Liver (tissue), 9 donors: ENCODE measurements around the gene CPT1B. TPM values are rescaled to one million over a fixed set of nuclear protein-coding genes. Genes with fewer than 3 reads are reported as not detected.
"Not testable (repeated sequence)": the region's sequence is repeated elsewhere in the genome, so short reads cannot be mapped to it uniquely, and the experiment has no call there.

Source experiments
- DNase-seq: peaks from one replicate; pipeline ENCODE4 v3.0.0-alpha.2; 2017; ENCODE audit warnings: low spot score
- H3K27ac ChIP-seq, 2 donors: one replicate each; pipeline ENCODE4 v1.7.0; 2013; ENCODE audit warnings: inconsistent platforms in 2 of 2, low read length in 2 of 2, control low read depth in 1 of 2, low read depth in 1 of 2, mild to moderate bottlenecking in 1 of 2
- H3K27me3 ChIP-seq, 4 donors: one replicate each; pipeline versions ENCODE4 v1.6.1 to v1.7.0; 2013; ENCODE audit warnings: low read length in 3 of 4, inconsistent platforms in 1 of 4, mild to moderate bottlenecking in 1 of 4, moderate library complexity in 1 of 4; ENCODE audit not compliant: control insufficient read depth in 4 of 4, insufficient read depth in 4 of 4
- H3K36me3 ChIP-seq, 4 donors: one replicate each; pipeline versions ENCODE4 v1.6.1 to v1.7.0; 2013; ENCODE audit warnings: low read length in 3 of 4, mild to moderate bottlenecking in 3 of 4, low read depth in 1 of 4, moderate library complexity in 1 of 4; ENCODE audit not compliant: control insufficient read depth in 4 of 4, insufficient read depth in 3 of 4
- H3K4me1 ChIP-seq, 4 donors: one replicate each; pipeline versions ENCODE4 v1.6.1 to v1.7.0; 2013; ENCODE audit warnings: low read length in 3 of 4, mild to moderate bottlenecking in 3 of 4, moderate library complexity in 1 of 4; ENCODE audit not compliant: control insufficient read depth in 4 of 4, insufficient read depth in 4 of 4
- H3K4me3 ChIP-seq, 3 donors: one replicate each; pipeline versions ENCODE4 v1.6.1 to v1.7.0; 2013; ENCODE audit warnings: low read length in 3 of 3, control low read depth in 1 of 3, low read depth in 1 of 3, mild to moderate bottlenecking in 1 of 3
- H3K9ac ChIP-seq, 2 donors: one replicate each; pipeline ENCODE4 v1.7.0; 2013; ENCODE audit warnings: low read length in 2 of 2, mild to moderate bottlenecking in 2 of 2, moderate library complexity in 2 of 2, control low read depth in 1 of 2, low read depth in 1 of 2
- H3K9me3 ChIP-seq, 4 donors: one replicate each; pipeline versions ENCODE4 v1.6.1 to v1.7.0; 2013; ENCODE audit warnings: low read length in 3 of 4; ENCODE audit not compliant: control insufficient read depth in 4 of 4
- FOXA2 ChIP-seq: IDR thresholded peaks from 2 replicates; pipeline ENCODE4 v1.6.1; 2016; ENCODE audit warnings: antibody characterized with exemption
- GABPA ChIP-seq, 2 donors: IDR thresholded peaks in 1 of 2; conservative IDR thresholded peaks in 1 of 2; 2 replicates each; pipeline ENCODE4 v1.6.1; 2016; ENCODE audit warnings: antibody characterized with exemption in 2 of 2, mild to moderate bottlenecking in 1 of 2, moderate library complexity in 1 of 2
- HNF4A ChIP-seq, 2 donors: conservative IDR thresholded peaks; 2 replicates each; pipeline ENCODE4 v1.6.1; 2016; ENCODE audit warnings: antibody characterized with exemption in 2 of 2, mild to moderate bottlenecking in 2 of 2
- HNF4G ChIP-seq: IDR thresholded peaks from 2 replicates; pipeline ENCODE4 v1.6.1; 2016; ENCODE audit warnings: antibody characterized with exemption
- RXRA ChIP-seq, 2 donors: IDR thresholded peaks; 2 replicates each; pipeline ENCODE4 v1.6.1; 2017 to 2018; ENCODE audit warnings: antibody characterized with exemption in 2 of 2, mild to moderate bottlenecking in 1 of 2
- SP1 ChIP-seq: IDR thresholded peaks from 2 replicates; pipeline ENCODE4 v1.6.1; 2018; ENCODE audit warnings: antibody characterized with exemption, mild to moderate bottlenecking
- WGBS: extraction: QIAGEN DNeasy Blood & Tissue Kit; methylation state at CpG from one replicate; pipeline ENCODE4 v1.1.7; 2013; 5-methylcytosine and 5-hydroxymethylcytosine counted together
- polyA plus RNA-seq, 2 donors: library from polyadenylated mRNA; stranded (reverse) in 1 of 2; unstranded in 1 of 2; fragments of 200-250 nt in 1 of 2; fragments of >200 nt in 1 of 2; fragmentation: Nextera tagmentation in 1 of 2; extraction: Ambion mirVana in 1 of 2; gene quantifications; one replicate each; pipeline versions ENCODE4 v1.2.1 to v1.2.3, GENCODE V29; 2013 to 2015
- total RNA-seq, 2 donors: library from RNA; depleted of rRNA; stranded (reverse); fragments of >200 nt; gene quantifications; one replicate each; pipeline ENCODE4 v1.2.3, GENCODE V29; 2014
- TF ChIP-seq, protein P1 (sequence below): IDR thresholded peaks from 2 replicates; pipeline ENCODE4 v1.6.1; 2016; ENCODE audit warnings: antibody characterized with exemption
- TF ChIP-seq, protein P2 (sequence below): fragments of 150-350 bp; IDR thresholded peaks from 2 replicates; pipeline ENCODE4 v1.5.1; 2017; ENCODE audit warnings: improper control_type of control experiment, low read depth, low read length; ENCODE audit not compliant: missing input control
- TF ChIP-seq, protein P3 (sequence below): IDR thresholded peaks from 2 replicates; pipeline ENCODE4 v1.6.1; 2016; ENCODE audit warnings: antibody characterized with exemption, mild to moderate bottlenecking
- donor health status: healthy.
- donor health status: healthy.
- donor health status: healthy.
- donor health status: healthy.
- donor health status: healthy.

Gene CPT1B
- total and polyA plus RNA-seq, 4 donors: 3.0 to 13.6 (median 4.9) TPM

DNA sequence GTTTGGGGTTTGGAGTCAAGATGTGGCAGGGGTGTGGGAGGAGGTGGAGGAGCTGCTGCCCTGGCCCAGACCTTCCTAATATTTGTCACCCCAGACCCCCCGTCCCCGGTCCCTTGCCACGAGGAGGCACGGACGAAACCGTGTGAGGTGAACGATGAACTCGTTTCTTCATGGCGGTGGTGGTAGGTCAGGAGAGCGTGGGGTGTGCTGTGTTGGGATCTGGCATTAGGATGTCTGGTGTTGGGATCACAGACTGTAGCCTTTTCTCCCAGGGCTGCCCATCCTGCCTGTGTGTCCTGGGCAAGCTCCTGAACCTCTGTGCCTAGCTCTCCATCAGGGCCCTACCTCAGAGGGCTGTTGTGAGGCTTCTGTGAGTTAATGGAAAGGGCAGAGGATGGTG is 30.8 kb upstream of the CPT1B start:
- TF ChIP-seq SP1: no peak
- no peak for TF ChIP-seq GABPA (IDR thresholded peaks at IDR 0.05 in 1 of 2, conservative IDR thresholded peaks at IDR 0.05 in 1 of 2)
- TF ChIP-seq HNF4A (conservative IDR thresholded peaks at IDR 0.05): no peak
- TF ChIP-seq, protein P1, sequence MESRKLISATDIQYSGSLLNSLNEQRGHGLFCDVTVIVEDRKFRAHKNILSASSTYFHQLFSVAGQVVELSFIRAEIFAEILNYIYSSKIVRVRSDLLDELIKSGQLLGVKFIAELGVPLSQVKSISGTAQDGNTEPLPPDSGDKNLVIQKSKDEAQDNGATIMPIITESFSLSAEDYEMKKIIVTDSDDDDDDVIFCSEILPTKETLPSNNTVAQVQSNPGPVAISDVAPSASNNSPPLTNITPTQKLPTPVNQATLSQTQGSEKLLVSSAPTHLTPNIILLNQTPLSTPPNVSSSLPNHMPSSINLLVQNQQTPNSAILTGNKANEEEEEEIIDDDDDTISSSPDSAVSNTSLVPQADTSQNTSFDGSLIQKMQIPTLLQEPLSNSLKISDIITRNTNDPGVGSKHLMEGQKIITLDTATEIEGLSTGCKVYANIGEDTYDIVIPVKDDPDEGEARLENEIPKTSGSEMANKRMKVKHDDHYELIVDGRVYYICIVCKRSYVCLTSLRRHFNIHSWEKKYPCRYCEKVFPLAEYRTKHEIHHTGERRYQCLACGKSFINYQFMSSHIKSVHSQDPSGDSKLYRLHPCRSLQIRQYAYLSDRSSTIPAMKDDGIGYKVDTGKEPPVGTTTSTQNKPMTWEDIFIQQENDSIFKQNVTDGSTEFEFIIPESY: no peak
- no peak for TF ChIP-seq RXRA (IDR thresholded peaks at IDR 0.05)
- TF ChIP-seq HNF4G: no peak
- TF ChIP-seq, protein P2, sequence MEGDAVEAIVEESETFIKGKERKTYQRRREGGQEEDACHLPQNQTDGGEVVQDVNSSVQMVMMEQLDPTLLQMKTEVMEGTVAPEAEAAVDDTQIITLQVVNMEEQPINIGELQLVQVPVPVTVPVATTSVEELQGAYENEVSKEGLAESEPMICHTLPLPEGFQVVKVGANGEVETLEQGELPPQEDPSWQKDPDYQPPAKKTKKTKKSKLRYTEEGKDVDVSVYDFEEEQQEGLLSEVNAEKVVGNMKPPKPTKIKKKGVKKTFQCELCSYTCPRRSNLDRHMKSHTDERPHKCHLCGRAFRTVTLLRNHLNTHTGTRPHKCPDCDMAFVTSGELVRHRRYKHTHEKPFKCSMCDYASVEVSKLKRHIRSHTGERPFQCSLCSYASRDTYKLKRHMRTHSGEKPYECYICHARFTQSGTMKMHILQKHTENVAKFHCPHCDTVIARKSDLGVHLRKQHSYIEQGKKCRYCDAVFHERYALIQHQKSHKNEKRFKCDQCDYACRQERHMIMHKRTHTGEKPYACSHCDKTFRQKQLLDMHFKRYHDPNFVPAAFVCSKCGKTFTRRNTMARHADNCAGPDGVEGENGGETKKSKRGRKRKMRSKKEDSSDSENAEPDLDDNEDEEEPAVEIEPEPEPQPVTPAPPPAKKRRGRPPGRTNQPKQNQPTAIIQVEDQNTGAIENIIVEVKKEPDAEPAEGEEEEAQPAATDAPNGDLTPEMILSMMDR: no peak
- no peak for TF ChIP-seq FOXA2
- TF ChIP-seq, protein P3, sequence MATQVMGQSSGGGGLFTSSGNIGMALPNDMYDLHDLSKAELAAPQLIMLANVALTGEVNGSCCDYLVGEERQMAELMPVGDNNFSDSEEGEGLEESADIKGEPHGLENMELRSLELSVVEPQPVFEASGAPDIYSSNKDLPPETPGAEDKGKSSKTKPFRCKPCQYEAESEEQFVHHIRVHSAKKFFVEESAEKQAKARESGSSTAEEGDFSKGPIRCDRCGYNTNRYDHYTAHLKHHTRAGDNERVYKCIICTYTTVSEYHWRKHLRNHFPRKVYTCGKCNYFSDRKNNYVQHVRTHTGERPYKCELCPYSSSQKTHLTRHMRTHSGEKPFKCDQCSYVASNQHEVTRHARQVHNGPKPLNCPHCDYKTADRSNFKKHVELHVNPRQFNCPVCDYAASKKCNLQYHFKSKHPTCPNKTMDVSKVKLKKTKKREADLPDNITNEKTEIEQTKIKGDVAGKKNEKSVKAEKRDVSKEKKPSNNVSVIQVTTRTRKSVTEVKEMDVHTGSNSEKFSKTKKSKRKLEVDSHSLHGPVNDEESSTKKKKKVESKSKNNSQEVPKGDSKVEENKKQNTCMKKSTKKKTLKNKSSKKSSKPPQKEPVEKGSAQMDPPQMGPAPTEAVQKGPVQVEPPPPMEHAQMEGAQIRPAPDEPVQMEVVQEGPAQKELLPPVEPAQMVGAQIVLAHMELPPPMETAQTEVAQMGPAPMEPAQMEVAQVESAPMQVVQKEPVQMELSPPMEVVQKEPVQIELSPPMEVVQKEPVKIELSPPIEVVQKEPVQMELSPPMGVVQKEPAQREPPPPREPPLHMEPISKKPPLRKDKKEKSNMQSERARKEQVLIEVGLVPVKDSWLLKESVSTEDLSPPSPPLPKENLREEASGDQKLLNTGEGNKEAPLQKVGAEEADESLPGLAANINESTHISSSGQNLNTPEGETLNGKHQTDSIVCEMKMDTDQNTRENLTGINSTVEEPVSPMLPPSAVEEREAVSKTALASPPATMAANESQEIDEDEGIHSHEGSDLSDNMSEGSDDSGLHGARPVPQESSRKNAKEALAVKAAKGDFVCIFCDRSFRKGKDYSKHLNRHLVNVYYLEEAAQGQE: no peak
- Histone ChIP-seq H3K36me3 (no peaks in the 10 kb centered on the region), H3K27ac (no peak overlapping the region), H3K9me3 (no peaks in the 10 kb centered on the region), H3K4me3 (no peak overlapping the region), H3K4me1 (peaks cover 5 to 11% (median 7%) of the 10 kb centered on the region in 4 donors), H3K9ac (no peak overlapping the region), H3K27me3 (peaks cover 0 to 2% (median 0%) of the 10 kb centered on the region in 4 donors)
- 86% methylated on average over 10 of the region's 10 CpGs for WGBS
- no peak for DNase-seq

DNA sequence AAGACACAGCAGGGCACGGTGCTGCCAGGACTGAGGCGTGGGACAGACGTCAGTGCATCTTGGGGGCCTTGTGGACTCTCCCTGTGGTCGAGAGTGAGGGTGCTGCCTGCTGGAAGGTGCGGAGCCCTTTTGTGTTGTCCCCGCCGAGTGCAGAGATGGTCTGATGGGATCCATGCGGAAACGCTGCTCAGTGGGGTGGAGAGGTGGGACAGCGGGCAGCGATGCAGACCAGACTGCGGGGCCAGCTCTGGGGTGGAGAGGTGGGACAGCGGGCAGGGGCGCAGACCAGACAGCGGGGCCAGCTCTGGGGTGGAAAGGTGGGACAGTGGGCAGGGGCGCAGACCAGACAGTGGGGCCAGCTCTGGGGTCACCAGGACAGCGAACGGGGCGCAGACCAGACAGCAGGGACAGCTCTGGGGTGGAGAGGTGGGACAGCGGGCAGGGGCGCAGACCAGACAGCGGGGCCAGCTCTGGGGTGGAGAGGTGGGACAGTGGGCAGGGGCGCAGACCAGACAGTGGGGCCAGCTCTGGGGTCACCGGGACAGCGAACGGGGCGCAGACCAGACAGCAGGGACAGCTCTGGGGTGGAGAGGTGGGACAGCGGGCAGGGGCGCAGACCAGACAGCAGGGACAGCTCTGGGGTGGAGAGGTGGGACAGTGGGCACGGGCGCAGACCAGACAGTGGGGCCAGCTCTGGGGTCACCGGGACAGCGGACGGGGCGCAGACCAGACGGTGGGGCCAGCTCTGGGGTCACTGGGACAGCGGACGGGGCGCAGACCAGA is 30.0 kb upstream of the CPT1B start:
- WGBS: 83% methylated on average over 39 of the region's 39 CpGs
- H3K27me3 ChIP-seq, H3K9ac ChIP-seq, H3K27ac ChIP-seq, H3K4me1 ChIP-seq, H3K36me3 ChIP-seq, H3K4me3 ChIP-seq, H3K9me3 ChIP-seq, DNase-seq: not testable (repeated sequence)
